ENCODE measurements around the gene IQGAP2.

IQGAP2 gene

DNA sequence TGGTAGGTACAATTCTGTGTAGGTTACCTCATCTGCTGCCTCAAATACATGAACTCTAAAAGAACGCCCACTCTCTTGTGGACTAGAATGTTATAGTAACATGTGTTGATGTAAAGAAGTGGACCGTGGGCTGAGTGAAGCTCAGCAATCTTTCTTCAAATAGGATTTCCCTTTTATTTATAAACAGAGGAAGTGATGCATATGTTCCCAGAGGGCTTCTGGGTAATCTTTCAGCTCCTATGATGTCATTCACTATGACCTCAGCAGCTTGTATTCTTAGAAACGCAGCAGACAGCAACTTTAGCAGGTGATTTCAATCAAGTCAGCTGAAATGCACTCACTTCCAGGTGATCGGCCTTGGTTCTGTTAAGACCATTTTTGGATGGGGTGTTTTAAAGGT is 205.7 kb downstream of the IQGAP2 start (continued):
- TF ChIP-seq ZNF518A (tag by site-specific recombination; conservative IDR thresholded peaks at IDR 0.05; ENCODE audit: low read depth) (peak; percentile 82), KLF1 (tag by site-specific recombination; IDR thresholded peaks at IDR 0.05) (no peak), ZFP69B (tag by site-specific recombination; IDR thresholded peaks at IDR 0.05) (peak; percentile 72), ZNF341 (tag by site-specific recombination; IDR thresholded peaks at IDR 0.05; ENCODE audit: low read depth) (no peak; the same call in 1 of the 2 replicates), ATF2 (tag by site-specific recombination; IDR thresholded peaks at IDR 0.05; ENCODE audit: low read depth) (peak; percentile 95), ZNF394 (tag by site-specific recombination; IDR thresholded peaks at IDR 0.05; ENCODE audit: borderline replicate concordance) (0 out of 2 replicates have a peak, but pooled peaks have one; percentile 17), MEIS1 (CRISPR knock-in tag; IDR thresholded peaks at IDR 0.05; ENCODE audit: borderline replicate concordance) (no peak), ZNF76 (tag by site-specific recombination; IDR thresholded peaks at IDR 0.05; ENCODE audit: borderline replicate concordance, low read depth) (peak; percentile 40; the same call in 1 of the 2 replicates), ZNF366 (tag by site-specific recombination; conservative IDR thresholded peaks at IDR 0.05) (peak; percentile 40), ZNF692 (tag by site-specific recombination; IDR thresholded peaks at IDR 0.05) (peak; percentile 82; the same call in 1 of the 2 replicates)
- TF ChIP-seq, protein P1, sequence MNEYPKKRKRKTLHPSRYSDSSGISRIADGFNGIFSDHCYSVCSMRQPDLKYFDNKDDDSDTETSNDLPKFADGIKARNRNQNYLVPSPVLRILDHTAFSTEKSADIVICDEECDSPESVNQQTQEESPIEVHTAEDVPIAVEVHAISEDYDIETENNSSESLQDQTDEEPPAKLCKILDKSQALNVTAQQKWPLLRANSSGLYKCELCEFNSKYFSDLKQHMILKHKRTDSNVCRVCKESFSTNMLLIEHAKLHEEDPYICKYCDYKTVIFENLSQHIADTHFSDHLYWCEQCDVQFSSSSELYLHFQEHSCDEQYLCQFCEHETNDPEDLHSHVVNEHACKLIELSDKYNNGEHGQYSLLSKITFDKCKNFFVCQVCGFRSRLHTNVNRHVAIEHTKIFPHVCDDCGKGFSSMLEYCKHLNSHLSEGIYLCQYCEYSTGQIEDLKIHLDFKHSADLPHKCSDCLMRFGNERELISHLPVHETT (tag by site-specific recombination; IDR thresholded peaks at IDR 0.05): peak; percentile 23; the same call in 1 of the 2 replicates
- TF ChIP-seq, protein P2, sequence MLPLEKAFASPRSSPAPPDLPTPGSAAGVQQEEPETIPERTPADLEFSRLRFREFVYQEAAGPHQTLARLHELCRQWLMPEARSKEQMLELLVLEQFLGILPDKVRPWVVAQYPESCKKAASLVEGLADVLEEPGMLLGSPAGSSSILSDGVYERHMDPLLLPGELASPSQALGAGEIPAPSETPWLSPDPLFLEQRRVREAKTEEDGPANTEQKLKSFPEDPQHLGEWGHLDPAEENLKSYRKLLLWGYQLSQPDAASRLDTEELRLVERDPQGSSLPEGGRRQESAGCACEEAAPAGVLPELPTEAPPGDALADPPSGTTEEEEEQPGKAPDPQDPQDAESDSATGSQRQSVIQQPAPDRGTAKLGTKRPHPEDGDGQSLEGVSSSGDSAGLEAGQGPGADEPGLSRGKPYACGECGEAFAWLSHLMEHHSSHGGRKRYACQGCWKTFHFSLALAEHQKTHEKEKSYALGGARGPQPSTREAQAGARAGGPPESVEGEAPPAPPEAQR (tag by site-specific recombination; IDR thresholded peaks at IDR 0.05): no peak

DNA sequence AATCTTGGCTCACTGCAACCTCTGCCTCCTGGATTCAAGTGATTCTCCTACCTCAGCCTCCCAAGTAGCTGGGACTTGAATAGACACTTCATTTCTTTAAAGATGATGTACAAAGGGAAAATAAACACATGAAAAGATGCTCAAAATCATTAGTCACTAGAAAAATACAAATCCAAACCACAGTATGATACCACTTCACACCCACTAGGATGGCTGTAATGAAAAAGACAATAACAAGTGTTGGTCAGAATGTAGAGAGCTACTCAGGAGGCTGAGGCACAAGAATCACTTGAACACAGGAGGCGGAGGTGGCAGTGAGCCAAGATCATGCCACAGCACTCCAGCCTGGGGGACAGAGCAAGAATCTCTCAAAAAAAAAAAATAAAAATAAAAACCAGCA is 207.1 kb downstream of the IQGAP2 start:
- Histone ChIP-seq H3K4me3 (ENCODE audit: low read depth, low read length) (no peak overlapping the region), H3K27ac (ENCODE audit: extremely low read depth, low read depth, low read length) (no peak overlapping the region), H3K4me1 (ENCODE audit: control insufficient read depth, insufficient read depth, low read length) (no peaks in the 10 kb centered on the region), H3K9me3 (ENCODE audit: control insufficient read depth, insufficient read depth, low read depth, low read length) (no peaks in the 10 kb centered on the region), H3K36me3 (ENCODE audit: control insufficient read depth in 2 of 2, insufficient read depth in 1 of 2, low read length in 2 of 2) (no peaks in the 10 kb centered on the region)
- ChIA-PET CTCF (interaction anchor here (1.2 to 2.8 kb wide), 5 partner anchors 8 to 208 kb away, joined by 3 to 17 read pairs (median 6); no protein-coding TSS in a partner anchor), POLR2A (no interaction called here)
- TF ChIP-seq ZBTB21 (tag by site-specific recombination; IDR thresholded peaks at IDR 0.05) (no peak), KLF17 (tag by site-specific recombination; IDR thresholded peaks at IDR 0.05) (no peak), ZNF707 (tag by site-specific recombination; IDR thresholded peaks at IDR 0.05) (no peak), SP7 (tag by site-specific recombination; IDR thresholded peaks at IDR 0.05) (no peak), ZNF677 (tag by site-specific recombination; IDR thresholded peaks at IDR 0.05) (no peak), PRDM10 (tag by site-specific recombination; IDR thresholded peaks at IDR 0.05) (0 out of 2 replicates have a peak, but pooled peaks have one; percentile 26), ZNF184 (tag by site-specific recombination; IDR thresholded peaks at IDR 0.05) (no peak), ZNF571 (tag by site-specific recombination; IDR thresholded peaks at IDR 0.05) (no peak)

Data from HEK293 (cell line).